Limb (tissue), 2 donors: ENCODE results near the gene KLHDC8A.
A peak's percentile ranks its signal among the peaks of the same experiment; 100 is the strongest.
"Not testable (repeated sequence)": the region's sequence is repeated elsewhere in the genome, so short reads cannot be mapped to it uniquely, and the experiment has no call there.

Source experiments
- DNase-seq, 2 donors: peaks; one replicate each; pipeline ENCODE4 v3.0.0-alpha.2; 2016; ENCODE audit errors: extremely low spot score in 2 of 2

The KLHDC8A gene

DNA sequence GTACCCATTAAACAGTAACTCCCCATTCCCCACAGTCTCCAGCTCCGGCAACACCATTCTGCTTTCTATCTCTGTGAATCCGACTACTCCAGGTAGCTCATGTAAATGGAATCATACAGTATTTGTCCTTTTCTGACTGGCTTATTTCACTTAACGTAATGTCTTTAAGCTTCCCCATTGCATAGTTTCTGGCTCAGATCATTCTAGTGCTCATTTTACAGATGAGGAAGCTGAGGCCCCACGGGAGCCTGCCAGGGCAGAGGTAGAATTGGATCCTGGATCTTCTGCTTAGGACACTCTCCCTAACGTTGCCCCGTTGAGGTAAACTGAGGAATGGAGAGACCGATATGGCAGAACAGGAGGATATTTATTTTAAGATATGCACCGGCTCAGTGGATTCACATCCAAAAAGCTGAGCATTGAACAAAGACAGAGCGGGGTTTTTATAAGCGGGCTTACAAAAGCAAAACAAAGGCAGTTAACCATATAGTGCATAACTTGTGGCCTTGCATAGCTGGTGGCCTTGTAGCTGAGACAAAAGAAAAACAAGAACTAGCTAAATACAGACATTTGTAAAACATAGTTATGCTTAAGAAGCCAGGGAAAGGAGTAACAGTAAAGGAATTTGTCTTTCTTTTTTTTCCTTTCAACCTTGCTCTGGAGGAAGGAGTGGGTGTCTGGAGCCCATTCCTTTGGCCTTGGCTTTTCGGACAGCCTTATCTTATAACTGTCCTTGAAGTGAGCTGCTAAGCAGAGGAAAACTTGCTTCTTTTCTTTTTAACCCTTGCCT is 15.3 kb upstream of the KLHDC8A start:
- no peak for DNase-seq

DNA sequence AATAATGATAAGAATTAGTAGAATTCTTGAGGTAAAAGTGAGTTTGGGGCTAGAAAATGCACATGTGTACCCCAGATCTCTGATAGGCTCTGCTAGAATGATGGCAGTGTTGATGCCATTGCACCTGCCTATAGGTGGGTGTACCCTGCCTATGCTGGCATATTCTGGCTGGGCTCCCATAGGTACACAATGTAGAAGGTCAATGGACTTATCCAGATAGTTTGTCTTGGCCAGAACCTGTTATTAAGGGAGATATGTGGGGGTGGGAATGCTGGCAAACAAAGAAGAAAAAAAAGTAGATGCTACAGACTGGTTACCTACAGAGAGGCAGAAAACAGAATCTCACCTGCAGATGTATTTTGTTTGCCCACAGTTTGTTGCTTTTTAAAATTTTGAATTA is 14.1 kb upstream of the KLHDC8A start:
- no peak for DNase-seq

DNA sequence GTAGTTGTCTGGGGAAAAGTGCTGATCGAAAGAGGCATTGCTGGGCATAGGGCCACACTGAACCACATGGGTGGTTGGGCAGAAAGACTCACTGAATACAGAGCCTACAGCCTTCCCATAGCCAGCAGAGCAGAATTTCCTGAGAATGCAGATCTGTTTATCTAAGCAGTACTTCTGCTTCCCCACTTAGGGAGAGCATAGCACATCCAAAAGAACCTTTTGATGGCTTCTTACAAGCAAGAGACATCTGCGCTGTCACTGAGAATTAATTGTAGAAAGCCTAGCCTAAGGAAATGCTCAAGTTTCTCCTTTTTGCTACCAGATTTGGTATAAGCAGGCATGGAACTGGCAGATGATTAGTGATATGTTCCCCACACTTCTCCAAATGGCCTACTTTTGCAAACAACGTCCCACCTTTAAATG is 13.0 kb upstream of the KLHDC8A start:
- DNase-seq, result no peak

DNA sequence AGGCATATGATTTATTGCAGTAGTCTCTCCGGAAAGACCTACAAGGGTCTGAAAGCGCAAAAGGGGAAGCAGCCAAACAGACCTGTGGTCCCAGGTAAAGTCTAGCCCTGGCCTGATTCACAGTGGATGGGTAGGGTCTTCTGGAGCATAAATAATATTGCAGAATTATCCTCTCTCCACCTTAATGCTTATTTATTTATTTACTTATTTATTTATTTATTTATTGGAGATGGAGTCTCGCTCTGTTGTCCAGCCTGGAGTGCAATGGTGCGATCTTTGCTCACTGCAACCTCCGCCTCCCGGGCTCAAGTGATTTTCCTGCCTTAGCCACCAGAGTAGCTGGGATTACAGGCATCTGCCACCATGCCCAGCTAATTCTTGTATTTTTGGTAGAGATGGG is 11.8 kb upstream of the KLHDC8A start:
- DNase-seq, result no peak

DNA sequence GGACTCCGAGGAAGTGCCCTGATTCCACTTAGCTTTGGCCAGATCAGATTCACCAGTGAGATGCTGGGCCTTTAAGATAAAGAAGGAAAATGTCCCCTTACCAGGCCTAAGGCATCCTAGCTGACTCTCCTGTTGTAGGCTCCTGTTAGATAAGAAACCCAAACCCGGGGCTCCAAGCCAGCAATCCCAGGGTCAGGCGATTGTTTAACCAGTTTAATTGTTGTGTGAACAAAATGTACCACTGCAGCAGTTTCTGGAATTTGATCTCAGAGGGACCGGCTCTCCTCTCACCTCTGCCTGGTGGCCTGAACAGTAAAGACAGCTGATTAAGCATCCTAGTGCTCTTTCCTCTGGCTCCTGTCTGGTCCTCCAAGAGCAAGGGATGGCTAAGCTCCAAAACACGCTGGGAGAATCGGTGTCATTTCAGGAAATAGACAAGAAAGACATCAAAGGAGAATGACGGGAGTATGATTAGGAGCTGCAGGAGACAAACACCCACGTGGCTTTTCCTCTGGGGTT is 9.3 kb upstream of the KLHDC8A start:
- no peak for DNase-seq

GRCh38 chr1:205365086-205365485 is 8.4 kb upstream of the KLHDC8A start:
- not testable (repeated sequence) for DNase-seq

- DNase-seq, result no peak
Measured at GRCh38 chr1:205360891-205361290, 4.2 kb upstream of the KLHDC8A start.

GRCh38 chr1:205359771-205360565 is 3.2 kb upstream of the KLHDC8A start:
- peak in 1 of 2 donors; percentile 62 for DNase-seq

DNA sequence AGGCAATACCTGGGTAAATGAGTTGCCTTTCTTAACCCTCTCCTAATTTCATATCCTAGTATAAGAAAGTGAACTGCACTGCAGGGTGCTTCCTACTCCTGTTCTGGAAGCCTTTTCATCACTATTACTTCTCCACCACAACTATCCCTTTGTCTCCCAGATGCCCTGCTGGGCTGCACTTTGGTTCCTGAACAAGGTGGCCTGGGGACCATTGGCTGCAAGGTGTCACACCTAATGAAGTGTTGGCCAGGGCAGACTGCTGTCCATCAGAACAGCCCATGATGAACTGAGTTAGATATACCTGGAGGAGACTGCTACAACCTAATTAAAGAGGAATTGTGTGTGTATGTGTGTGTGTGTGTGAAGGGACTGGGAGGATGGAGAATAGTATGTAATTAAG is 1.9 kb upstream of the KLHDC8A start:
- DNase-seq, result no peak

DNA sequence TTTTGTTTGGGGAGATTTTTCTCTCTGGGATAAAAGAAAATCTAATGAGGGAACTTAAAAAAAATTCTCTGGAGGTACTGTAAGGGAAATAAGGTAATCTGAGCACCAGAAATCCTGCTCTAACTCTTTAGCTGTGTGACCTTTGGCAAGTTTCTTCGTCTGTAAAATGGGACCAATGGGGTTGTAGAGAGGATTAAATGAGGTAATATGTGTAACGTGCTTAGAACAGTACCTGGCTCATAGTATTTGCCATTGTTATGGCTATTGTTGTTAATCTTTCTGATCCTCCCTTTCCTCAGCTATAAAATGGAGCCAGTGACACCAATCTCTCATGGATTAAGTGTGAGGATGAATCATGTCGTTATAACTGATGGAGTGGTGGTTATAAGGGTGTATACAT is 845 bp upstream of the KLHDC8A start:
- DNase-seq, result no peak

- no peak for DNase-seq
Measured at GRCh38 chr1:205355075-205355453, 1.7 kb downstream of the KLHDC8A start.

DNA sequence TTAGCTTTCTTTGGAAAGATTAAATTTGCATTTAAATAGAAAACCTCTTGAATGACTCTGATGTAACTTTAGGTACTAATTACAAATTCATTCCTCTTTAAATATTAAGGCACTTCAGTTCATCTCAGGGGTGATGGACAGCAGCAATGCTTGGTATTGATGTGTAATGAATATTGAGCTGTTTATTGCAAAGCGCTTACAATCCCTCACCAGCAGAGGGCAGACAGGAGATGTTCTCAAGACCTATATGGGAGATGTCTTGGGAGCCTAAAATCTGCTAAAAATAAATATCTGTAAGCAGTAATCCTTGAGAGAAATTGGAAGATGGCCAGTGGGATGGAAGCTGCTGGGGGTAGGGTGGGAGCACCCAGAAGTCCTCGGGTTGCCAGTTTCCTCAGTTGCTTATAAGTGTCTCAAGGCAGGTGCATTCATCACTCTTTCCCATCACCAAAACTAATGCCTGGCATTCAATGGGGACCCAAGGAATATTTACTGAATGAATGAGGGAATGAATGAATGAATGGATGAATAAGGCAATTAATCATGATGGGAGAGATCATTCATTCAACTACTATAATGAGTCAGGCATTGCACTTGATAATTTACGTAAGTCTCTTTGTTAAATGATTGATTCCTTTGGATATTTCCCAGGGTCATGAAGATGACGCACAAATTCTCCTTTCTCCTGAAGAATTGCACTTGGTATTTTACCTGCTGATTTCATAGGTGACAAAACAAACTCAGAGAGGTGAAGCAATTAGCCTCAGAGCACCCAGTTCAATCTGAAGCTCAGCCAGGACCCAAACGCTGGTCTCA is 2.3 kb downstream of the KLHDC8A start:
- DNase-seq, result peak; percentile 69 to 75

DNA sequence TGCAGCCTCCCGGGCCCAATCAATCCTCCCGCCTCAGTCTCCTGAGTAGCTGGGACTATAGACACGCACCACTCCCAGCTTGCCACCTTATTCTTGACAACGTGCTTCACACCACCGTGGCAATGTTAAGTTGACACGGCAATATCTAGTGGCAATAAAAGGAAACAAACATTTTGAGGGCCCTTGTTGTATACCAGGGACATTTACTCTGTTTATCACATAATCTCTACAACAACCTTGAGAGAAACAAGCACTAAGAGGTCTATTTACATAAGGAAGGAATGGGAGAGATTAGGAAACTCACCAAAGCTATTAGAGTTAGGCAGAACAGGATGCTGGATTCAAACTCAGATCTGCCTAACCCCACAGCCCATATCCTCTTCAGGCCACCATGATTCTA is 3.1 kb downstream of the KLHDC8A start:
- DNase-seq, result no peak

DNA sequence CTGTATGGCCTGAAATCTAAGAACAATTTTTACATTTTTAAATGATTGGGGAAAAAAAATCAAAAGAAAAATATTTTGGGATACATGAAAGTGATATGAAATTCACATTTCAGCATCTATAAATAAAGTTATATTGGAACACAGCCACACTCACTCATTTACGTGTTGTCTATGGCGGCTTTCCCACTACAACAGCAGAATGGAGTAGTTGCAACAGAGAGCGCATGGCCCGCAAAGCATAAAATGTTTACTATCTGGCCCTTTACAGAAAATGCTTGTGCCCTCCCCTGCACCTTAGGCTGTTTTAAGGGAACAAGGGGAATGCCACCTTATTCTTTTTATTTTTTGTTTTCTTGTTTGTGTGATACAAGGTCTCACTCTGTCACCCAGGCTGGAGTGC is 3.5 kb downstream of the KLHDC8A start:
- DNase-seq, result no peak

DNA sequence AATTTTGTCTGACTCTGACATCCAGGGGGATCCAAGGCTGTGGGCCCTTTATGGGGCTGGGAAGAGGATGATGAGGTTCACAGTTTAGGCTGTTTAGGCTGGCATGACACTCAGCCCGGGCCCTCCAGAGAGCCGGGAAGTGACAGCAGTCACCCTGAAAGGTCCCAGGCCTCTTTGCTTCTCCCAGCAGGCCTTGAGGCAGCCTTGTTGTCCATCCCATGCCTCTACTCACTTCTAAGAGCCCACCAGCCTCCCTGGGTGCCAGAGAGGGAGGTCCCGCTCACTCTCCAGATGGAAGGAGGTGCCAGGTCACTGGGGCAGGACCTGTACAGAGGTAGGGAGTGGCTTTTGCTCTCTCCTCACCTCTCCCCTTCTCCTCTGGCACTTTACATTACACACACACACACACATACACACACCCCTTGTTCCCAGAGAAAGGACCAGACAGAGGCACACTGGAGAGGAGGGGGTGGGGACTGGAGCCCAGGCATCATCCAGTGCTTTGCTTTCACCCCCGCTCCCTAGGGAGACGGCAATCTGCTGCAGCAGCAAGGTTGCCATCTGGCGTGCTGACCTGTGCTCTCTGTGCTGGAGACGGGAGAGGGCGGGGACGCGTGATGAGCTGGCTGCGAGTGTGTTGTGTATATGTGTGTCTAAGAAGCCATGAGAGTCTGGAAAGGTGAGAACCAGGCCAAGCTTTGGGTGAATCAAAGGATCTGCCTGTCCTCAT is 4.6 kb downstream of the KLHDC8A start:
- peak in 1 of 2 donors; percentile 62 for DNase-seq

- DNase-seq, result peak in 1 of 2 donors; percentile 53
Measured at GRCh38 chr1:205350691-205351141, 6.0 kb downstream of the KLHDC8A start.

GRCh38 chr1:205350124-205350523 is 6.6 kb downstream of the KLHDC8A start:
- DNase-seq, result no peak

DNA sequence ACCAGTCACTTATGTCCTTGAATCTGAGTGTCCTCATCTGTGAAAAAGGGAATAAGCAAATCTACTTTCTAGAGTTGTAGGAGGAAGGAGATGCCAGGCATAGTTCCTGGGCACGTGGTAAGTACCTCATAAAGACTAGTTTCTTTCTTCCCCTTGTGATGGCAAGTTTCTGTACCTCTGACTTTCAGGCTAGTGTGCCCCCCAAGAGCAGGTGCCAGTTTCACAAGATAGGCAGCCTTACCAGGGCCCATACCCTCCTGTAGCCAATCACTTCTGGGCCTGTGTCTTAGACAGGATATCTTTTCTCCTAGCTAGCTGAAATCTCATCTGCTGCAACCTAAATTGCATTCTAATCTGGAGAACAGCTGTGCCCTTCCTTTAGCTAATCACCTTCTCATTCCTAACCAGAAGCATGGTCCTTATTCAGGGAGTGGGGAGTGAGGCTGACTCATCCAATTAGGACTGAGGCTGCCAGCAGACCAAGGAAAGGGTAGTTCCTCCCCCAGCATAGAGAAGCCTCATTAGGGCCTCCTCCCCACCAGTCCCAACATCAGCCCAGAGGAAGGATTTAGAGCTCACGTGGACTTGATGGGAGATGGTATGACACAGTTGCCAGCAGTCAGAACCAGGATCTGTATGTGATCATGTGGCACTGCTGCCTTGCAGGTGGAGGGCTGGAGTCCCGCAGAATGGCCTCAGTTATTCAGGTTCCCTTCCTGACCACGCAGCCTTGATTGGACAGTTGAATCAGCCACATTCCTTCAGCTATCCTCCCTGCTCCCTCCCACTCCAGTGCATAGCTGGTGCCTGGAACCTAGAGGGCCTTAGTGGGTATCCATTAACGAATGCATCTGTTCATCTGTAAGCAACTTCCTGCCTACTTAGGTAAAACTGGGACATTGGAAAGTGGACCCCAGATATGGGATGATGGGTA is 7.9 kb downstream of the KLHDC8A start:
- DNase-seq, result no peak

DNA sequence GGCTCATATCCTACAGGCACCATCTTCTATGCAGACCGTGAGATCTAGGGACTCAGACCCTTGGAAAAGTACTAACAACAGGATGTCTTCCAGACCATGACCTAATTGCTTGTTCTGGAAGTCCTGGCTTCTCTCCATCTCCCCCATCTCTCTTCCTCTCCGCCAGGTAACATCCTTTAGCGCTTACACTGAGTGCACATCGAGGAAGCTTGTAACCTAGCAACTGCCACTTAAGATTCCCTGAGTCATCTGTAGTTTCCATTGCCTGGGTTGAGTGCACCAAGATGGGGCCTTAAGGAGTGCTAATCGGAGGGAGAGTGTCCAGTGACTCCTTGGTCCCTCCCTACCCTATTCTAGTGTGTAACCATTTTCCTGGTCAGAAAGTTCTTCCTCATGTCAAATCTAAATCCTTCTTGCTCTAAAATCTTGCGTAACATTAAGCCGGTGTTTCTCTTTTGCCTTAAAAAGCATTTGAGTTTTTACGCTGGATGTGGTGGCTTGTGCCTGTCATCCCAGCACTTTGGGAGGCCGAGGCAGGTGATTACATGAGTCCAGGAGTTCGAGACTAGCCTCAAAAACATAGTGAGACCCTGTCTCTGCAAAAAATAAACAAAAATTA is 9.7 kb downstream of the KLHDC8A start:
- DNase-seq, result no peak
